PC-9 (cell line): ENCODE results near the gene CTNNAL1.

Experiments
- CTCF ChIP-seq: fragments of 200-600 bp; sonication (generic); conservative IDR thresholded peaks from 2 replicates; pipeline ENCODE4 v1.6.1; 2017; ENCODE audit warnings: mixed run types, antibody characterized with exemption, mild to moderate bottlenecking, moderate library complexity
- EZH2 ChIP-seq: fragments of 200-600 bp; sonication (generic); IDR thresholded peaks from 2 replicates; pipeline ENCODE4 v1.8.0; 2017; ENCODE audit warnings: antibody characterized with exemption, low read depth

- TF ChIP-seq CTCF = no peak
- no peak for TF ChIP-seq EZH2
These were observed 56.7 kb downstream of the CTNNAL1 start for GRCh38 chr9:108956631-108957026.
